ENCODE results near the gene RPL10. TPM values are rescaled to one million over a fixed set of nuclear protein-coding genes. Genes with fewer than 3 reads are reported as not detected.

RPL10 gene
- total and polyA plus RNA-seq, 2 of the 8 experiments (the other 6 are each of a cell fraction or from before 2014, with no cell fraction given), result 2,633 to 4,293 TPM

DNA sequence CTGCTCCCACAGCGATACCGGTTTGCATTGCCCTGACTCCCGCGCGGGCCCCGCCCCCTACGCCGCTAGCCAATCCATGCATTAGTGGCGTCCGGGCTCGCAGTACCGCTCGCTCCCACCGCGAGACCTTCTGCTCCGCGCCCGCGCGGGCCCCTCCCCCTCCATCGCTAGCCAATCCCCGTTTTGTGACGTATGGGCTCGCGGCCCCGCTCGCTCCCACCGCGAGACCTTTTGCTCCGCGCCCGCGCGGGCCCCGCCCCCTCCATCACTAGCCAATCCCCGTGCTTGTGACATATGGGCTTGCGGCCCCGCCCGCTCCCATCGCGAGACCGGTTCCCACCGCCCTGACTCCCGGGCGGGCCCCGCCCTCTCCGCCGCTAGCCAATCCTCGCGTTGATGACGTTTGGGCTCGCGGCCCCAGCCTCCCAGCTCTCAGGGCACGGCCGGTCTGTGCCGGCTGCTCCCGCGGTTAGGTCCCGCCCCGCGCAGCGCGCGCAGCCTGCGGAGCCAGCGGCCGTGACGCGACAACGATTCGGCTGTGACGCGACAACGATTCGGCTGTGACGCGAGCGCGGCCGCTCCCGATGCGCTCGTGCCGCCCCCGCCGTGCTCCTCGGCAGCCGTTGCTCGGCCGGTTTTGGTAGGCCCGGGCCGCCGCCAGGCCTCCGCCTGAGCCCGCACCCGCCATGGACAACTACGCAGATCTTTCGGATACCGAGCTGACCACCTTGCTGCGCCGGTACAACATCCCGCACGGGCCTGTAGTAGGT lies 19.2 kb upstream of the RPL10 start, which contains the start of gene EMD (continued):
- TF ChIP-seq KDM1A (IDR thresholded peaks at IDR 0.05; ENCODE audit: borderline replicate concordance, low read length) (no peak), CREB1 (IDR thresholded peaks at IDR 0.05) (peak; percentile 98), TEAD4 (IDR thresholded peaks at IDR 0.05; ENCODE audit: low read depth, low read length) (no peak), SP2 (IDR thresholded peaks at IDR 0.05; ENCODE audit: low read length) (no peak), POLR2A (IDR thresholded peaks at IDR 0.05; ENCODE audit: control extremely low read depth in 1 of 2, low read depth in 2 of 2, low read length in 2 of 2) (peak in 1 of 2 experiments; percentile 40; a peak in 1 of 3 replicates), JUN (IDR thresholded peaks at IDR 0.05; ENCODE audit: low read depth, low read length) (no peak), BCL11A (IDR thresholded peaks at IDR 0.05; ENCODE audit: low read depth in 2 of 2, low read length in 2 of 2) (no peak), SIRT6 (IDR thresholded peaks at IDR 0.05; ENCODE audit: low read length) (no peak), BACH1 (IDR thresholded peaks at IDR 0.05; ENCODE audit: low read length) (no peak), CHD2 (IDR thresholded peaks at IDR 0.05; ENCODE audit: low read length) (peak; percentile 93), TBP (IDR thresholded peaks at IDR 0.05; ENCODE audit: low read depth, low read length) (peak; percentile 70)
- TF ChIP-seq, protein P1, sequence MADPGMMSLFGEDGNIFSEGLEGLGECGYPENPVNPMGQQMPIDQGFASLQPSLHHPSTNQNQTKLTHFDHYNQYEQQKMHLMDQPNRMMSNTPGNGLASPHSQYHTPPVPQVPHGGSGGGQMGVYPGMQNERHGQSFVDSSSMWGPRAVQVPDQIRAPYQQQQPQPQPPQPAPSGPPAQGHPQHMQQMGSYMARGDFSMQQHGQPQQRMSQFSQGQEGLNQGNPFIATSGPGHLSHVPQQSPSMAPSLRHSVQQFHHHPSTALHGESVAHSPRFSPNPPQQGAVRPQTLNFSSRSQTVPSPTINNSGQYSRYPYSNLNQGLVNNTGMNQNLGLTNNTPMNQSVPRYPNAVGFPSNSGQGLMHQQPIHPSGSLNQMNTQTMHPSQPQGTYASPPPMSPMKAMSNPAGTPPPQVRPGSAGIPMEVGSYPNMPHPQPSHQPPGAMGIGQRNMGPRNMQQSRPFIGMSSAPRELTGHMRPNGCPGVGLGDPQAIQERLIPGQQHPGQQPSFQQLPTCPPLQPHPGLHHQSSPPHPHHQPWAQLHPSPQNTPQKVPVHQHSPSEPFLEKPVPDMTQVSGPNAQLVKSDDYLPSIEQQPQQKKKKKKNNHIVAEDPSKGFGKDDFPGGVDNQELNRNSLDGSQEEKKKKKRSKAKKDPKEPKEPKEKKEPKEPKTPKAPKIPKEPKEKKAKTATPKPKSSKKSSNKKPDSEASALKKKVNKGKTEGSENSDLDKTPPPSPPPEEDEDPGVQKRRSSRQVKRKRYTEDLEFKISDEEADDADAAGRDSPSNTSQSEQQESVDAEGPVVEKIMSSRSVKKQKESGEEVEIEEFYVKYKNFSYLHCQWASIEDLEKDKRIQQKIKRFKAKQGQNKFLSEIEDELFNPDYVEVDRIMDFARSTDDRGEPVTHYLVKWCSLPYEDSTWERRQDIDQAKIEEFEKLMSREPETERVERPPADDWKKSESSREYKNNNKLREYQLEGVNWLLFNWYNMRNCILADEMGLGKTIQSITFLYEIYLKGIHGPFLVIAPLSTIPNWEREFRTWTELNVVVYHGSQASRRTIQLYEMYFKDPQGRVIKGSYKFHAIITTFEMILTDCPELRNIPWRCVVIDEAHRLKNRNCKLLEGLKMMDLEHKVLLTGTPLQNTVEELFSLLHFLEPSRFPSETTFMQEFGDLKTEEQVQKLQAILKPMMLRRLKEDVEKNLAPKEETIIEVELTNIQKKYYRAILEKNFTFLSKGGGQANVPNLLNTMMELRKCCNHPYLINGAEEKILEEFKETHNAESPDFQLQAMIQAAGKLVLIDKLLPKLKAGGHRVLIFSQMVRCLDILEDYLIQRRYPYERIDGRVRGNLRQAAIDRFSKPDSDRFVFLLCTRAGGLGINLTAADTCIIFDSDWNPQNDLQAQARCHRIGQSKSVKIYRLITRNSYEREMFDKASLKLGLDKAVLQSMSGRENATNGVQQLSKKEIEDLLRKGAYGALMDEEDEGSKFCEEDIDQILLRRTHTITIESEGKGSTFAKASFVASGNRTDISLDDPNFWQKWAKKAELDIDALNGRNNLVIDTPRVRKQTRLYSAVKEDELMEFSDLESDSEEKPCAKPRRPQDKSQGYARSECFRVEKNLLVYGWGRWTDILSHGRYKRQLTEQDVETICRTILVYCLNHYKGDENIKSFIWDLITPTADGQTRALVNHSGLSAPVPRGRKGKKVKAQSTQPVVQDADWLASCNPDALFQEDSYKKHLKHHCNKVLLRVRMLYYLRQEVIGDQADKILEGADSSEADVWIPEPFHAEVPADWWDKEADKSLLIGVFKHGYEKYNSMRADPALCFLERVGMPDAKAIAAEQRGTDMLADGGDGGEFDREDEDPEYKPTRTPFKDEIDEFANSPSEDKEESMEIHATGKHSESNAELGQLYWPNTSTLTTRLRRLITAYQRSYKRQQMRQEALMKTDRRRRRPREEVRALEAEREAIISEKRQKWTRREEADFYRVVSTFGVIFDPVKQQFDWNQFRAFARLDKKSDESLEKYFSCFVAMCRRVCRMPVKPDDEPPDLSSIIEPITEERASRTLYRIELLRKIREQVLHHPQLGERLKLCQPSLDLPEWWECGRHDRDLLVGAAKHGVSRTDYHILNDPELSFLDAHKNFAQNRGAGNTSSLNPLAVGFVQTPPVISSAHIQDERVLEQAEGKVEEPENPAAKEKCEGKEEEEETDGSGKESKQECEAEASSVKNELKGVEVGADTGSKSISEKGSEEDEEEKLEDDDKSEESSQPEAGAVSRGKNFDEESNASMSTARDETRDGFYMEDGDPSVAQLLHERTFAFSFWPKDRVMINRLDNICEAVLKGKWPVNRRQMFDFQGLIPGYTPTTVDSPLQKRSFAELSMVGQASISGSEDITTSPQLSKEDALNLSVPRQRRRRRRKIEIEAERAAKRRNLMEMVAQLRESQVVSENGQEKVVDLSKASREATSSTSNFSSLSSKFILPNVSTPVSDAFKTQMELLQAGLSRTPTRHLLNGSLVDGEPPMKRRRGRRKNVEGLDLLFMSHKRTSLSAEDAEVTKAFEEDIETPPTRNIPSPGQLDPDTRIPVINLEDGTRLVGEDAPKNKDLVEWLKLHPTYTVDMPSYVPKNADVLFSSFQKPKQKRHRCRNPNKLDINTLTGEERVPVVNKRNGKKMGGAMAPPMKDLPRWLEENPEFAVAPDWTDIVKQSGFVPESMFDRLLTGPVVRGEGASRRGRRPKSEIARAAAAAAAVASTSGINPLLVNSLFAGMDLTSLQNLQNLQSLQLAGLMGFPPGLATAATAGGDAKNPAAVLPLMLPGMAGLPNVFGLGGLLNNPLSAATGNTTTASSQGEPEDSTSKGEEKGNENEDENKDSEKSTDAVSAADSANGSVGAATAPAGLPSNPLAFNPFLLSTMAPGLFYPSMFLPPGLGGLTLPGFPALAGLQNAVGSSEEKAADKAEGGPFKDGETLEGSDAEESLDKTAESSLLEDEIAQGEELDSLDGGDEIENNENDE (IDR thresholded peaks at IDR 0.05; ENCODE audit: insufficient replicate concordance, low read length), result no peak
